HUES6 (cell line): ENCODE results near the gene HNRNPH1.

Source experiments
- H3K27ac ChIP-seq: 2 replicates; pipeline ENCODE4 v1.7.0; 2013; ENCODE audit warnings: low read depth, mild to moderate bottlenecking, low read length, inconsistent platforms
- H3K27me3 ChIP-seq: 2 replicates; pipeline ENCODE4 v1.6.1; 2013; ENCODE audit warnings: low read length; ENCODE audit not compliant: control insufficient read depth, insufficient read depth
- H3K36me3 ChIP-seq: 2 replicates; pipeline ENCODE4 v1.6.1; 2013; ENCODE audit warnings: low read length; ENCODE audit not compliant: control insufficient read depth, insufficient read depth
- H3K4me1 ChIP-seq: 2 replicates; pipeline ENCODE4 v1.6.1; 2013; ENCODE audit warnings: low read length; ENCODE audit not compliant: control insufficient read depth, insufficient read depth
- H3K4me3 ChIP-seq: 2 replicates; pipeline ENCODE4 v1.5.1; 2013; ENCODE audit warnings: low read depth, low read length
- H3K9ac ChIP-seq: one replicate; pipeline ENCODE4 v1.6.1; 2013; ENCODE audit warnings: mild to moderate bottlenecking, low read length
- H3K9me3 ChIP-seq: 2 replicates; pipeline ENCODE4 v1.6.1; 2013; ENCODE audit warnings: low read depth, low read length; ENCODE audit not compliant: control insufficient read depth, insufficient read depth

Gene HNRNPH1

DNA sequence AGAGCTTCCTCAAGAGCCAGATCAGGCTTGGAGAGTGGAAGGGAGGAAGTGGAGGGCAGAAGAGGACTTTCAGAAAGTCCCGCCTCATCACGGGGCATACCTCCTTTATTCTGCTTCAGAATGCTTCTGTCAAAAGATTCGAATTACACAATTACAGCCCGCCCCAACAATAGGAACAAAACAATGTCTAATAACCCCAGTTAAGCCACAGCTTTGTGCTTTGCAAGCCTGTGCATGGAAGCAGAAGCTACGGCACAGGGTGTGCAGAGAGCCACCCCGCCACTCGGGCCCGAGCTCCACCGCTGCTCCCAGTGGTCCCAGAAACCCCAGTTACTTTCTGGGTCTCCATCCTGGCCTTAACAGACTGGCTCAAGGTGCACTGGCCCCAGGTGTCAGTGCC is 23.5 kb downstream of the HNRNPH1 start:
- Histone ChIP-seq H3K4me3 (no peak overlapping the region), H3K27ac (no peak overlapping the region), H3K27me3 (no peaks in the 10 kb centered on the region), H3K4me1 (no peaks in the 10 kb centered on the region), H3K9ac (no peak overlapping the region), H3K36me3 (peaks cover 79% of the 10 kb centered on the region), H3K9me3 (no peaks in the 10 kb centered on the region)

GRCh38 chr5:179599566-179599965 is 23.9 kb downstream of the HNRNPH1 start:
- Histone ChIP-seq H3K27me3 (no peaks in the 10 kb centered on the region), H3K4me3 (no peak overlapping the region), H3K4me1 (no peaks in the 10 kb centered on the region), H3K27ac (no peak overlapping the region), H3K9me3 (no peaks in the 10 kb centered on the region), H3K9ac (no peak overlapping the region), H3K36me3 (peaks cover 82% of the 10 kb centered on the region)

GRCh38 chr5:179599100-179599499 is 24.4 kb downstream of the HNRNPH1 start:
- Histone ChIP-seq H3K27ac (no peak overlapping the region), H3K4me3 (no peak overlapping the region), H3K4me1 (no peaks in the 10 kb centered on the region), H3K27me3 (no peaks in the 10 kb centered on the region), H3K9ac (no peak overlapping the region), H3K9me3 (no peaks in the 10 kb centered on the region), H3K36me3 (peaks cover 82% of the 10 kb centered on the region)

GRCh38 chr5:179596421-179596820 is 27.1 kb downstream of the HNRNPH1 start:
- H3K4me1 ChIP-seq = no peaks in the 10 kb centered on the region
- H3K9ac ChIP-seq = no peak overlapping the region
- H3K4me3 ChIP-seq = no peak overlapping the region
- no peaks in the 10 kb centered on the region for H3K9me3 ChIP-seq
- no peaks in the 10 kb centered on the region for H3K27me3 ChIP-seq
- peaks cover 86% of the 10 kb centered on the region for H3K36me3 ChIP-seq
- H3K27ac ChIP-seq = no peak overlapping the region

- peaks cover 85% of the 10 kb centered on the region for H3K36me3 ChIP-seq
These were observed 27.6 kb downstream of the HNRNPH1 start for GRCh38 chr5:179595916-179596315.

GRCh38 chr5:179588166-179588565 is 35.3 kb downstream of the HNRNPH1 start:
- H3K4me3 ChIP-seq = no peak overlapping the region
- no peaks in the 10 kb centered on the region for H3K27me3 ChIP-seq
- peaks cover 66% of the 10 kb centered on the region for H3K36me3 ChIP-seq
- no peak overlapping the region for H3K9ac ChIP-seq
- no peak overlapping the region for H3K27ac ChIP-seq
- no peaks in the 10 kb centered on the region for H3K9me3 ChIP-seq
- H3K4me1 ChIP-seq = no peaks in the 10 kb centered on the region

More at GRCh38 chr5:179595916-179596315, 27.6 kb downstream of the HNRNPH1 start:
- no peak overlapping the region for H3K27ac ChIP-seq
- H3K27me3 ChIP-seq = no peaks in the 10 kb centered on the region
- no peak overlapping the region for H3K9ac ChIP-seq
- H3K4me1 ChIP-seq = no peaks in the 10 kb centered on the region
- H3K4me3 ChIP-seq = no peak overlapping the region
- H3K9me3 ChIP-seq = no peaks in the 10 kb centered on the region

GRCh38 chr5:179585941-179586401 is 37.5 kb downstream of the HNRNPH1 start:
- H3K9ac ChIP-seq = no peak overlapping the region
- H3K27me3 ChIP-seq = no peaks in the 10 kb centered on the region
- no peaks in the 10 kb centered on the region for H3K9me3 ChIP-seq
- no peak overlapping the region for H3K4me3 ChIP-seq
- peaks cover 65% of the 10 kb centered on the region for H3K36me3 ChIP-seq
- no peak overlapping the region for H3K27ac ChIP-seq
- H3K4me1 ChIP-seq = no peaks in the 10 kb centered on the region

- H3K36me3 ChIP-seq = peaks cover 73% of the 10 kb centered on the region
- no peaks in the 10 kb centered on the region for H3K9me3 ChIP-seq
- no peak overlapping the region for H3K4me3 ChIP-seq
- no peaks in the 10 kb centered on the region for H3K27me3 ChIP-seq
- no peak overlapping the region; the same call in 1 of the 2 replicates for H3K27ac ChIP-seq
- H3K9ac ChIP-seq = no peak overlapping the region
- H3K4me1 ChIP-seq = no peaks in the 10 kb centered on the region
These were observed 46.0 kb downstream of the HNRNPH1 start for GRCh38 chr5:179577286-179577960.

- H3K9ac ChIP-seq = no peak overlapping the region
- no peak overlapping the region for H3K4me3 ChIP-seq
- no peak overlapping the region for H3K27ac ChIP-seq
- H3K27me3 ChIP-seq = no peaks in the 10 kb centered on the region
- peaks cover 81% of the 10 kb centered on the region for H3K36me3 ChIP-seq
- H3K9me3 ChIP-seq = no peaks in the 10 kb centered on the region
- H3K4me1 ChIP-seq = no peaks in the 10 kb centered on the region
These were observed 51.1 kb downstream of the HNRNPH1 start for GRCh38 chr5:179572386-179572785.

DNA sequence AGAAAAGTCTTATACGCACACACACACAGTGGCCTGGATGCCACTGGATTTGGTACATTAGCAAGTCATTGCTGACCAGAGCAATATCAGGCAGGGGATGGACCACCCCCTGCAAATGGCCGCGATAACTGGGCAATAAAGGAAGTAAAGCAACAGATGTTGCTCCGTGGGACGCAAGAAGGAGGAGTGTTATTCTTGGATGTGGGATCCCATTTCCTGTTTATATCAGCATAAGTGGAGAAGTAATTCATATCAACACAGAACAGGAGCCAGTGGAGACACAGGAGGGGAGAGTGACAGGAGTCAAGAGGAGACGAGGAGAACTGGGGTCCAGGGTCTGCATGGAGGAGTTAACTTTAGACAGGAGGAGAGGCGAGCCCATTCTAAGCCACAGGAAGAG is 54.8 kb downstream of the HNRNPH1 start:
- peaks cover 90% of the 10 kb centered on the region for H3K36me3 ChIP-seq
- H3K9ac ChIP-seq = no peak overlapping the region
- H3K4me3 ChIP-seq = no peak overlapping the region
- H3K27ac ChIP-seq = no peak overlapping the region
- H3K4me1 ChIP-seq = no peaks in the 10 kb centered on the region
- H3K9me3 ChIP-seq = no peaks in the 10 kb centered on the region
- no peaks in the 10 kb centered on the region for H3K27me3 ChIP-seq

- peaks cover 77% of the 10 kb centered on the region for H3K36me3 ChIP-seq
- no peak overlapping the region for H3K27ac ChIP-seq
These were observed 58.9 kb downstream of the HNRNPH1 start for GRCh38 chr5:179564526-179564925.

More at GRCh38 chr5:179564526-179564925, 58.9 kb downstream of the HNRNPH1 start:
- no peak overlapping the region for H3K9ac ChIP-seq
- no peaks in the 10 kb centered on the region for H3K4me1 ChIP-seq
- H3K27me3 ChIP-seq = no peaks in the 10 kb centered on the region
- no peak overlapping the region for H3K4me3 ChIP-seq
- H3K9me3 ChIP-seq = no peaks in the 10 kb centered on the region
